Measurements from ENCODE around the gene AQP6.

AQP6 gene

GRCh38 chr12:49942921-49943624 lies 29.7 kb upstream of the AQP6 start:
- no peak for DNase-seq (ENCODE audit: extremely low read depth in 1 of 2, low read depth in 1 of 2)

DNA sequence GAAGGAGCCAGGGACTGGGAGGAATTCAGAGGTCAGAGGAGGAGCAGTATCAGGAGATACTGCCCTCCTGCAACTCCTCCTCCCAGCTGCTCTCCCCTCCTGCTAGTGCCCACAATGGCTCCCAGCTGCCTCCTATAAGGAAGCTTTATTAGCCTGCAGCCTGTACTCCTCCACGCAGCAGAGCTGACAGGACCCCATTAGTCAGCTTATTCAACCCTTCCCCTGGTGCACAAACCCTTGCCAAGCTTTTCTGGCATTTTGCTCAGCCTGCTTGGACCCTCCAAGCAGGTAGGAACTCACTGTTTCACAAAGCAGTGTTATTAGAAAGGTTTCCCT lies 29.2 kb upstream of the AQP6 start:
- DNase-seq (ENCODE audit: extremely low read depth in 1 of 2, low read depth in 1 of 2), result no peak

DNA sequence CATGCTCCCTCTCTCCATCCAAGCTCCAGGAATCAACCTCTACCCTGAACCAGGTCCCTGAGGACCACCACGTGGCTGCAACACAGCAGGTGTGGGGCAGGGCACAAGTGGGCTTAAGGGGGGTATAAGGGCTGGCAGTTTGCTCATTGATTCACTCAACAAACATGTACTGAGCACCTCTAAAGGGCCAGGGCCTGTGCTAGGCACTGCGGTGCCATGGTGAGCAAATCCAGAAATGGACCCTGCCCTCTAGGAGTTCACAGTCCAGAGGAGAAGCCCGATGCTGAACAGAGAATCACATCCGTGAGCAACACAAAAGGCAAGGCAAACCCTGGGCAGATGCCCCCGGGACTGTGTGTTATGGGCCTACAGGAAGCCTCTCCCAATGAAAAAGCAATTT lies 28.7 kb upstream of the AQP6 start:
- DNase-seq (ENCODE audit: extremely low read depth in 1 of 2, low read depth in 1 of 2), result no peak

- DNase-seq (ENCODE audit: extremely low read depth in 1 of 2, low read depth in 1 of 2), result no peak
These were observed 28.0 kb upstream of the AQP6 start for GRCh38 chr12:49944718-49945117.

GRCh38 chr12:49945394-49946080 lies 27.2 kb upstream of the AQP6 start:
- peak; percentile 72 to 82 for DNase-seq (ENCODE audit: extremely low read depth in 1 of 2, low read depth in 1 of 2)

- no peak for DNase-seq (ENCODE audit: extremely low read depth in 1 of 2, low read depth in 1 of 2)
These were observed 26.7 kb upstream of the AQP6 start for GRCh38 chr12:49946086-49946485.

DNA sequence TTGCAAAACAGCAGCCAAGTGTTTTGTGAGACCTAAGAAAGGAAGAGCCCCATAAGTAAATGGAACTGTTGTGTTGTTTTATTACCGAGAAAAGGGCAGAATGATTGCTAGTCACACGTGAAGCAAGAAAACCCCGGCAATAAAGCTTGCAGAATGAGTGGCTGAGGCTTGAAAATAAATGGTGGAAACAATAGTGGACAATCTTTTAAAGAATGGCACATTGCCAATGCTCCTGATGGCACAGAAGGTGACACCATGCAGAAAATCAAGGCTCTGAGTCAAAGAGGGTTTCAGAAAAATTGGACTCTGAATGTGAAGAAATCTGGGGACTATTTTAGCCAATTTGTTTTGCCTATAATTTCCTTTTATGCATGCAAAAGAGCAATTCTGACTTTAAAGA lies 26.2 kb upstream of the AQP6 start:
- DNase-seq (ENCODE audit: extremely low read depth in 1 of 2, low read depth in 1 of 2), result no peak

DNA sequence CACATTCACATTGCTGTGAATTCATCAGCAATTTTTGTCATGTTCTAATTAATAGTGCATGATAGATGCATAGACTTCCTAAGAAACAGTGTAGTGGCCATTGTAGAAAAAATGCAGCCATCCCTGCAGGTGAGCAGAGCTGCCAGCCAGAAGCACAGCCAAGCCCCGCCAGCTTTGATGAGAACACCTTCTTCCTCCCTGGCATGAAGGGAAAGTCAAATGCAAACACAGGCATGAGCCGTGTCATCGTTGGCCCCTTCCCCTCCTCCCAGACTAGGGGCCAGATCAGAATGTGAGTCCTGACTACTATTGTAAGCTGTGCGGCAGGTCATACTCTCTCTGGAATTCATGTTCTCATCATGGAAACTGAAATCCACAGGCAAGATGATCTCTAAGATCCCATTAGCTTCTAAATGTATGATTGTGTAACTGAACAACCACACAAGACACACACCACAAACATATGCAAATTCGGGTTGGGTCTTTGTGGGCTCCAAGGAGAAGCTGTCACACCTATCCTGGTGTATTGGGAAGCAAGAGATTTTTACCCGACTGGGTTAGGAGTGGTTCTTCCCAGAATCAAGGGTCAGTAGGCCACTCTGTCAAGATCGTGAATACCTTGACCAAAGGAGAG lies 25.0 kb upstream of the AQP6 start:
- no peak for DNase-seq (ENCODE audit: extremely low read depth in 1 of 2, low read depth in 1 of 2)

GRCh38 chr12:49948866-49949845 lies 23.6 kb upstream of the AQP6 start:
- no peak for DNase-seq (ENCODE audit: extremely low read depth in 1 of 2, low read depth in 1 of 2)

DNA sequence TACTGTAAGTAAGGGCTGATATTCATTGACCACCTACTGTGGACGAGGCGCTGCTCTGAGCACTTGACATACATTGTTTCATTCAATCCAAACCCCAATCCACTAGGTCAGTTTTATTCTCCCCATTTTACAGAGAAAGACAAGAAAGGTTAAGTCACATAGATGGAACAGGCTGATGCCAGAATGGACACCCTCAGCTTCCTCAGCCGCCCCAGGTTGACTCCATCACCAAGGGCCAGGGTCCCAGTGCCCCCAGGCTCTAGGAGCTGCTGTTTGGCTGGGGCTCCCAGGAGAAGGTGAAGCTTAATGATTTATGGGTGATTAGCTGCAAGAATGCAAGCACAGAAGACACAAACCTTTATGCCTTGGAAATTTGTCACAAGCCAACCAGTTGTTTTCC lies 22.9 kb upstream of the AQP6 start:
- DNase-seq (ENCODE audit: extremely low read depth in 1 of 2, low read depth in 1 of 2), result no peak

GRCh38 chr12:49950273-49951251 lies 22.2 kb upstream of the AQP6 start, which contains the start of gene AQP2:
AQP2 (plus strand) TSS chr12:49950737; CDS start chr12:49950831, 94 bp downstream.
- no peak for DNase-seq (ENCODE audit: extremely low read depth in 1 of 2, low read depth in 1 of 2)

DNA sequence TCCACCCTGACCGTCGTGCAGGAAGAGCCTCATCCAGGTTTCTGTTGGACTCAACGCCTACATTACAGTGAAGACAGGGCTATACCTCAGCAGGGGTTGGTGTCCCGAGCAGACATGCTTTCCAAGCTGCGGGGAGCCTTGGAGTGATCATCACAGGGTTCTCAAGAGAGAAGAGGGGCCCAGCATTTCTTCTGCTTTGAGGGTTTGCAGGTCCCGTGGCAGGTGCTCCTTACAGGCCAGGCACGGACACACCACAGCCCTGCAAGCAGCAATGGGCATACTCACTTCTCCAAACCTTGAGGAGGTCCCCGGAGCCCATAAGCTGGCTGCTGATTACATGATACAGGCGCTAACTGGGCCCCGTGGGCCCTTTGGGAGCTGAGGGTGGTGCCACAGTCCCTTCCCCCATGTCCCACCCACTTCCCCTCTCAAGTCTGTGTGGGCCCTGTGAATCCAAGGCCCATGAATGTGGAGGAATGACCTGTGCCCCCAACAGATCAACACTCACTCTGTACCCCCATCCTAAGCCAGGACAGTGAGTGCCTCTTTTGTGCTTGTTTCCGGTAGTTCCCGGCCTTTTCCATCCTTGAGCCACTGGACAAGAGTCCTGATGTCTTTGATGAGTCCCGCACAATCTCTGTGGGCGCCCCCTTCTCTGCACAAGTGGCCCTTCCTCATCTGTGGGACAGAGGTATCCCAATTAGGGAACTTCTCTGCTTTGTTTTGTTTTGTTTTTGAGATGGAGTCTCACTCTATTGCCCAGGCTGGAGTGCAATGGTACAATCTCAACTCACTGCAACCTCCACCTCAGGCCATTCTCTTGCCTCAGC lies 21.1 kb upstream of the AQP6 start:
- no peak for DNase-seq (ENCODE audit: extremely low read depth in 1 of 2, low read depth in 1 of 2)

DNA sequence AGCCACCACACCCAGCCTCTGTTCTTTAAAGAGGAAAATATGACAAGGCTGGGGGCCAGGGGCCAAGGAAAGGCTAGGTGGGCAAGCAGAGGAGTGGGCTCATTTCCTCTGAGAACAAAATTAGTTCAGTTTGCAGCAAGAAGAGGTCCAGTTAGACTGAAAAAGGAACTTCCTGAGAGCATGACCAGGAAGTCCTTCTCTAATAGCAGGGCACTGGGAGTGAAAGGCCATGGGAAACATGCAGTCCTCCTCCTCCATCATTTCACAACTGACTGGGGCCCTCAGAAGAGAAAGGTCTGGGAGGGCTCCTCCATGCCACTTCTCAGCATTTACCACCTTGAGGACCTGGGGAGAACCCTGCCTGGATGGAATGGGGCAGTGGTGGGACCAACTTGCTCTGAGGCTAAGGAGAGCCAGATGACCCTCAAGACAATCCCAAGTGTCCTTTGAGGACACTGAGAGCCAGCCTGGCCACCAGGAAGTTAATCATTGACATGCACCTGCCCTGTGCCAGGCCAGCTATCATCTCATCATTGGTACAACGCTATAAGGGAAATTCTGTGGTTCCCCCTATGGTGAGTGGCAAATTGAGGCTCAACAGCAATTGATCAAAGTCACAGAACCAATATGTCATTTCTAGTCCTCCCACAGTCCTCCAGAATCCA lies 20.2 kb upstream of the AQP6 start:
- DNase-seq (ENCODE audit: extremely low read depth in 1 of 2, low read depth in 1 of 2), result no peak

DNA sequence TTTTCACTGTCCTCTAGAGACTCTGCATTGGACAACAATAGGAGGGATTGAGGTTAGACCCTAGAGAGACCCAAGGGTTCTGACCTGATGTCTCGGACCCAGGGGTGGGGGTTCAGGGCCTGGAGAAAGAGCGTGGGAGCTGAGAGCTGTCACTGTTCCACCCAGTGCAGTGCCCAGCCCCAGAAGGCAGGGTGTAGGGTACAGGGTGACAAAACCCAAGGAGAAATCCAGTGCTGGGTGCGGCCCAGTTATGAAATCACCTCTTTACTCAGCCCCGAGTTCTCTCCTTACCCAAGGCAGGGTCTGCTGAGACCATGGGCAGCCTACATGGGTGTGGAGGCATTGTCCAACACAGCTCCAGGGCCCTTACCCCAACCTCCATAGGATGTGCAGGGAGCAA lies 19.6 kb upstream of the AQP6 start:
- DNase-seq (ENCODE audit: extremely low read depth in 1 of 2, low read depth in 1 of 2), result no peak

- DNase-seq (ENCODE audit: extremely low read depth in 1 of 2, low read depth in 1 of 2), result no peak
These were observed 18.5 kb upstream of the AQP6 start for GRCh38 chr12:49953961-49954846.

DNA sequence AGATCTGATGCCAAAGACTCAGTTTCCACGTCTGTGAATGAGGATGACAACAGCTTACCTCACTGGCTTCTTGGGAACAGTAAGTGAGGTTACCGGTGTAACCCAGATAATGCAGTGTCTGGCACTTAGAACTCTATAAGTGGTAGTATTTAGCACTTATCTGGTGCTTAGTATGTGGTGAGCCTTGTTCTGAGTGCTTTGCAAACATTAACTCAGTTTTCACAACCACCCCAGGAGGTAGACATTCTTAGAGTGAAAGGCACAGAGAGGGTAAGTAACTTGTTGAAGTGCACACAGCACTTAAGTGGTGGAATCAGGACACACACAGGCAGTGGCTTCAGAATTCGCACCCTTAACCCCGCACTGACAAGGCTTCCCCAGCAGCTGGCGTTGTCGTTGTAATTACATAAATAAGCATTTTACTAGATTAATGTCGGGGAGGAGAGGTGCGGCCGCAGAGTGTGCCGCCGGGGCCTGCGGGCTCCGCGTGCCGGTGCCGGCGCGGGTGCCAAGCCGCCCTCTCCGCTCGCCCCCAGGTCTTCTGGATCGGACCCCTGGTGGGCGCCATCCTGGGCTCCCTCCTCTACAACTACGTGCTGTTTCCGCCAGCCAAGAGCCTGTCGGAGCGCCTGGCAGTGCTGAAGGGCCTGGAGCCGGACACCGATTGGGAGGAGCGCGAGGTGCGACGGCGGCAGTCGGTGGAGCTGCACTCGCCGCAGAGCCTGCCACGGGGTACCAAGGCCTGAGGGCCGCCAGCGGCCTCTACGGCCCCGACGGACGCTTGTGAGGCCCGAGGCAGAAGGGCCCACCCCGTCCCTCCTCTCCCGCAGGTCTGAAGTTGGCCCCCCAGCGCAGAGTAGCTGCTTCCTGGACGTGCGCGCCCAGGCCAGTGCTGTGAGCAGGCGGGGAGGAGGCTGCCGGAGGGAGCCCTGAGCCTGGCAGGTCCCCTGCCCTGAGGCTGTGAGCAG lies 17.6 kb upstream of the AQP6 start:
- DNase-seq (ENCODE audit: extremely low read depth in 1 of 2, low read depth in 1 of 2), result no peak
